ENCODE measurements around the gene PLCB2. TPM values are rescaled to one million over a fixed set of nuclear protein-coding genes. Genes with fewer than 3 reads are reported as not detected.

The PLCB2 gene
- total and polyA plus RNA-seq, 12 donors, result 2.5 to 100 (median 24.3) TPM

GRCh38 chr15:40254452-40254851, 53.3 kb downstream of the PLCB2 start:
- H3K27me3 ChIP-seq, result no peaks in the 10 kb centered on the region
- no peak overlapping the region for H3K4me3 ChIP-seq
- 93 to 100% (median 96%) methylated on average over 1 to 3 of the region's 3 CpGs for WGBS, 4 donors

GRCh38 chr15:40253167-40253790, 54.5 kb downstream of the PLCB2 start:
- peaks cover 16 to 44% of the 10 kb centered on the region in 2 donors for H3K4me1 ChIP-seq (replicated peaks in 1 of 2)
- peak overlapping the region in 2 of 4 donors; percentile 38 to 83 for H3K4me3 ChIP-seq
- peak overlapping the region in 3 of 5 donors; percentile 4 to 11 (median 11) for H3K27ac ChIP-seq
- no peaks in the 10 kb centered on the region for H3K27me3 ChIP-seq
- TF ChIP-seq POLR2A (IDR thresholded peaks at IDR 0.05) (no peak), CTCF (IDR thresholded peaks at IDR 0.05) (no peak)
- H3K36me3 ChIP-seq (replicated peaks in 1 of 2), result no peaks in the 10 kb centered on the region
- intact Hi-C loops (cut with DNase I), result no loop called here
- 52 to 63% (median 54%) methylated on average over 14 to 28 of the region's 28 CpGs for WGBS, 4 donors
- H3K9me3 ChIP-seq (replicated peaks in 1 of 3), result no peaks in the 10 kb centered on the region
- DNase-seq, result peak in 2 of 7 donors; percentile 19 to 20

More at GRCh38 chr15:40254452-40254851, 53.3 kb downstream of the PLCB2 start:
- H3K36me3 ChIP-seq (replicated peaks in 1 of 2), result no peaks in the 10 kb centered on the region
- H3K4me1 ChIP-seq (replicated peaks in 1 of 2), result peaks cover 16 to 44% of the 10 kb centered on the region in 2 donors
- H3K27ac ChIP-seq, result no peak overlapping the region
- intact Hi-C loops (cut with DNase I), result no loop called here
- H3K9me3 ChIP-seq (replicated peaks in 1 of 3), result no peaks in the 10 kb centered on the region
- DNase-seq, result no peak
- TF ChIP-seq CTCF (IDR thresholded peaks at IDR 0.05), result no peak
- TF ChIP-seq POLR2A (IDR thresholded peaks at IDR 0.05), result no peak

GRCh38 chr15:40252438-40253166, 55.1 kb downstream of the PLCB2 start:
- WGBS, 4 donors, result 0 to 9% (median 6%) methylated on average over 2 to 82 of the region's 82 CpGs
- intact Hi-C loops (cut with DNase I), result no loop called here
- H3K9me3 ChIP-seq (replicated peaks in 1 of 3), result no peaks in the 10 kb centered on the region
- peak overlapping the region in 2 of 4 donors; percentile 38 to 83 for H3K4me3 ChIP-seq
- H3K27me3 ChIP-seq, result no peaks in the 10 kb centered on the region
- peak in 1 of 2 donors; percentile 41 for TF ChIP-seq POLR2A (IDR thresholded peaks at IDR 0.05)
- TF ChIP-seq CTCF (IDR thresholded peaks at IDR 0.05), result no peak
- peak overlapping the region in 2 of 5 donors; percentile 4 to 11 for H3K27ac ChIP-seq
- peak in 5 of 7 donors; percentile 45 to 68 (median 56) for DNase-seq
- H3K36me3 ChIP-seq (replicated peaks in 1 of 2), result no peaks in the 10 kb centered on the region
- H3K4me1 ChIP-seq (replicated peaks in 1 of 2), result peaks cover 16 to 44% of the 10 kb centered on the region in 2 donors

- Histone ChIP-seq H3K36me3 (replicated peaks in 1 of 2) (no peaks in the 10 kb centered on the region), H3K27me3 (no peaks in the 10 kb centered on the region), H3K27ac (no peak overlapping the region), H3K4me3 (peak overlapping the region in 1 of 4 donors; percentile 83), H3K4me1 (replicated peaks in 1 of 2) (peaks cover 14 to 41% of the 10 kb centered on the region in 2 donors), H3K9me3 (replicated peaks in 1 of 3) (no peaks in the 10 kb centered on the region)
- intact Hi-C loops (cut with DNase I), result no loop called here
- DNase-seq, result peak in 1 of 7 donors; percentile 28
- TF ChIP-seq CTCF (IDR thresholded peaks at IDR 0.05) (no peak), POLR2A (IDR thresholded peaks at IDR 0.05) (no peak)
- WGBS, 4 donors, result 71 to 80% (median 74%) methylated on average over 1 to 27 of the region's 27 CpGs
These were observed 55.6 kb downstream of the PLCB2 start for GRCh38 chr15:40252141-40252437.
